Measurements from ENCODE around the gene CELA2B. TPM values are rescaled to one million over a fixed set of nuclear protein-coding genes. Genes with fewer than 3 reads are reported as not detected.

Gene CELA2B
- total and polyA plus RNA-seq, 11 donors: not detected

DNA sequence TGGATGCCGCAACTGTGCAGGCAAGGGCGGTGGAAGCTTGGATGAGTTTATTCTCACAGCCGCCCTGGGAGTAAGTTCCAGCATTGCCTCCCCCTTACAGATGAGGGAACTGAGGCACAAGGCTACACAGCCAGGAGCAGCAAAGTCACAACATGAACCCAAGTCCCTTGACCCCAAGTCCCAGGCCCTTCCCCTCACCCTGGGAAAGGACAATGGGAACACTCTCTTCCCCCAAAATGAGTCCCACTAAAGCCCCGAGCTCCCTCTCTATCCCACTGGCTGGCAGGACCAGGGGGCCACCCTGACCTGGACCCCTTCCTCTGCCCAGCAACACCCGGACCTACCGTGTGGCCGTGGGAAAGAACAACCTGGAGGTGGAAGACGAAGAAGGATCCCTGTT is 33.8 kb upstream of the CELA2B start:
- Histone ChIP-seq H3K4me3 (no peak overlapping the region), H3K4me1 (no peaks in the 10 kb centered on the region), H3K9me3 (no peaks in the 10 kb centered on the region), H3K27me3 (peaks cover 0 to 10% (median 0%) of the 10 kb centered on the region in 9 donors), H3K27ac (no peak overlapping the region), H3K36me3 (no peaks in the 10 kb centered on the region)
- TF ChIP-seq POLR2A (IDR thresholded peaks at IDR 0.05): no peak
- TF ChIP-seq CTCF (IDR thresholded peaks at IDR 0.05): no peak
- WGBS, 4 donors: 90 to 94% (median 92%) methylated on average over 8 of the region's 8 CpGs
- intact Hi-C loops (cut with DNase I): no loop called here
- ATAC-seq: no peak
- DNase-seq: no peak

DNA sequence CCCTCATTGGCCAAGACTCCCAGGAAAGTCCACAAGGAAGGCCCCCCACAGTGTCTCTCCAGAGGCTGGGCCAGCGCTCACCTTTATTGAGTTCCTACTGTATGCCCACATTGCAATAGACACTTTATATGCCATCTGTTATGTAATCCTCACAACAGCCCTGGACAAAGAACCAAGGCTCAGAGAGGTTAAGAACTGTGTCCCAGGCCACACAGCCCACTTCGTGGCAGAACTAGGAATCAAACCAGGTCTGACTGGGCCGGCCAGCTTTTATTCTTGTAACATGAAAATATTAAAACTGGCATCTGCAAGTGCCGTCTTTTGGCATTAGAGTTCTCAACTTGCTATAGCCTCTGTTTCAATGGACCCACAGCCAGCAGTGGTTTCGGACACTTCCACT is 33.1 kb upstream of the CELA2B start:
- Histone ChIP-seq H3K9me3 (no peaks in the 10 kb centered on the region), H3K36me3 (no peaks in the 10 kb centered on the region), H3K4me1 (no peaks in the 10 kb centered on the region), H3K27me3 (peaks cover 0 to 16% (median 0%) of the 10 kb centered on the region in 9 donors), H3K4me3 (no peak overlapping the region), H3K27ac (no peak overlapping the region)
- intact Hi-C loops (cut with DNase I): no loop called here
- WGBS, 4 donors: 80 to 86% (median 85%) methylated on average over 5 of the region's 5 CpGs
- DNase-seq: no peak
- ATAC-seq: no peak
- TF ChIP-seq CTCF (IDR thresholded peaks at IDR 0.05) (no peak), POLR2A (IDR thresholded peaks at IDR 0.05) (no peak)

GRCh38 chr1:15443281-15443680 is 32.6 kb upstream of the CELA2B start:
- Histone ChIP-seq H3K27me3 (peaks cover 0 to 16% (median 0%) of the 10 kb centered on the region in 9 donors), H3K27ac (no peak overlapping the region), H3K4me3 (no peak overlapping the region), H3K36me3 (no peaks in the 10 kb centered on the region), H3K4me1 (no peaks in the 10 kb centered on the region), H3K9me3 (no peaks in the 10 kb centered on the region)
- intact Hi-C loops (cut with DNase I): no loop called here
- ATAC-seq (no peak), DNase-seq (peak in 1 of 5 donors; percentile 28)
- TF ChIP-seq POLR2A (IDR thresholded peaks at IDR 0.05) (no peak), CTCF (IDR thresholded peaks at IDR 0.05) (no peak)
- 72 to 76% (median 76%) methylated on average over 5 of the region's 5 CpGs for WGBS, 4 donors

DNA sequence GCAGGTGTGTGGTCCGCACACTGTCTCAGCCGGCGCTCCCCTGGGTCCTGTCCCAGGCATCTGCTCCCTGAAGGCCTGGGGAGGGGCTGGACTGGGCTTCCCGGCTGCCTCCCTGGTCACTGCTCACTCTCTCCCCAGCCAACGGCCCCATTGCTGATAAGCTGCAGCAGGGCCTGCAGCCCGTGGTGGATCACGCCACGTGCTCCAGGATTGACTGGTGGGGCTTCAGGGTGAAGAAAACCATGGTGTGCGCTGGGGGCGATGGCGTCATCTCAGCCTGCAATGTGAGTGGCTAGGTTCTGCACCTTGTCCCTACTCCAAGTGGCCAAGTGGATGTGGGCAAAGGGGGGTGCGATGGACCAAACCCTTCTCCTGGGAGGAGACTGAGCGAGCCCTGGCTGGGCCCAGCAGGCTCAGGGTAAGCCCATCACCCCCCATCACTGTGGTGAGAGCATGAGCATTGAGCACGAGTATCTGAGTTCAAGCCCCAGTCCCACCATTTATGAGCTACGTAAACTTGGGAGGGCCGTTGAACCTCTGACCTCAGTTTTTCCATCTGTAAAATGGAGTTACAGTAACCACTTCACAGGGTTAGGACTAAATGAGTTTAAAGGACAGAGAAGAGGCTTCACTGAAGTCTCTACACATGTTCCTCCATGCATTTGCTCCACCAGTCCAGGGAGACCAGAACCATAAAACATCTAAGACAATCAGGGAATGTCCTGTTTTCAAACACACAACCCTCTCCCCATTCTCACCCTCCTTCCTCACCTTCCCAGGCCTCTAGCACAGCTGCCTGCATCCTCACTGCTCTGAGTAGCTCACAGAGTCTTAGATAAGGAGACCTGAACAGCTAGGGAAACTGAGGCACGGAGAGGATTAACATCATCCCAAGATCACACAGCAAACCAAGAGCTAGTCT is 31.2 kb upstream of the CELA2B start:
- Histone ChIP-seq H3K36me3 (no peaks in the 10 kb centered on the region), H3K27me3 (peaks cover 0 to 16% (median 0%) of the 10 kb centered on the region in 9 donors), H3K27ac (no peak overlapping the region), H3K4me3 (no peak overlapping the region), H3K4me1 (no peaks in the 10 kb centered on the region), H3K9me3 (no peaks in the 10 kb centered on the region)
- no peak for DNase-seq
- TF ChIP-seq CTCF (IDR thresholded peaks at IDR 0.05): no peak
- no peak for TF ChIP-seq POLR2A (IDR thresholded peaks at IDR 0.05)
- intact Hi-C loops (cut with DNase I): no loop called here
- WGBS, 4 donors: 46 to 66% (median 60%) methylated on average over 15 to 17 of the region's 17 CpGs
- peak in 1 of 4 donors; percentile 32 for ATAC-seq

All from heart left ventricle (tissue), 16 donors.